Cardiac septum (tissue), 1 donor: Measurements from ENCODE around the gene SCGN. TPM values are rescaled to one million over a fixed set of nuclear protein-coding genes. Genes with fewer than 3 reads are reported as not detected.

Source experiments
- DNase-seq: peaks from one replicate; pipeline ENCODE4 v3.0.0-alpha.2; 2020; ENCODE audit warnings: low spot score
- intact Hi-C: fragments of 100-400 bp; cut with DNase I; formaldehyde crosslinking; loops from one replicate; pipeline ENCODE4 v1.14.0; 2022
- total RNA-seq: library from RNA; stranded (reverse); fragmentation: NEBNext Ultra II Directional; extraction: Animal tissue kit (Norgen Biotek cat#: 25700); gene quantifications from one replicate; pipeline ENCODE4 v1.2.1, GENCODE V29; 2021
- donor health status: DM: no; HTN: no; CAD: no.

SCGN gene
- total RNA-seq, 1 donor from 2014 or later: not detected

DNA sequence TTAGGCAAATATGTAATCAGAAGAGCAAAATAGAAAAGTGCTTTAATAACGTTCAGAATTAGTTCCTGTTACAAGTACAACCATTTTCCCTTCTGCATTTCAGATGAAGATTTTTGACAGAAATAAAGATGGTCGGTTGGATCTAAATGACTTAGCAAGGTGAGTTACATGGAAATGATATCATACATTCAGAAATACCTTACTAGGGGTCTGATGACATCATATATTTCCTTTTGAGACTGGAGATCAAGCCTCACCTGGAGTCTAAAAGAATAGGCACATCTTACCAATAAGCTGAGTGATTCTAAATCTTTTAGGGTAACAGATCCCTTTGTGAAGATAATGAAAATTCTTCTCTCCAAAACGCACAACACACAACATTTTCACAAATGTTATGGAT is 29.8 kb downstream of the SCGN start:
- no peak for DNase-seq
- intact Hi-C loops: no loop called here

GRCh38 chr6:25682324-25682723 is 30.3 kb downstream of the SCGN start:
- intact Hi-C loops: no loop called here
- DNase-seq: no peak

- intact Hi-C loops: no loop called here
- DNase-seq: no peak
These were observed 32.5 kb downstream of the SCGN start for GRCh38 chr6:25684565-25684964.

DNA sequence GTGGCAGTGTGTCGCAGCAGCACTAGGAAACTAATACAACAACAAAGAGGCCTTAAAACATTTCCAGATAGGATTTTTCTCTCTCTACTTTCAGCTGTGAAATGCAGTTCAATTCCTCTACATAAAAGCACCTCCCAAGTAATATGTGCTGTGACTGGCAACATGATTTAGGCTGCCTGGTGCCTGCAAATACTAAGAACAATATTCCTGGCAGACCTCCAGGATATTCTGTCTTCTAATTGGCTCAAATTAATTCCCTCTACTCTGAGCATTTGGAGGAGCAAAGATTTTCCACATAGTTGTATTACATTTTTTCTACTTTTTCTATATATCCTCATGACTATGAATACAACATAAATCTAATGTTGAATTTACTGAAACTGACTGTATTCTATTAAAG is 33.2 kb downstream of the SCGN start:
- intact Hi-C loops: no loop called here
- DNase-seq: no peak

DNA sequence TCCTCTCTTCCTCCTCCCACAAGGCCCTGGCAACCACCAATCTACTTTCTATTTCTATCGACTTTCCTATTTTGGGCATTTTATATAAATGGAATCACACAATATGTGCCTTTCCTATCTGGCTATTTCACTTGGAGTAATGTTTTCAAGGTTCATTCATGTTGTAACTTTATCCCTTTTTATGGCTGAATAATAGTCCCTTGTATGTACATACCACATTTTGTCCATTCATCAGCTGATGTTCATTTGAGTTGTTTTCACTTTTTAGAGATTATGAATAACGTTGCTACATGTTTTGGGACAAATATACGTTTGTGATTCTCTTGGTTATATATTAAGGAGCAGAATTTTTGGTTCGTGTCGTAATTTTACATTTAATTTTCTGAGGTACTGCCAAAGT is 33.9 kb downstream of the SCGN start:
- no peak for DNase-seq
- intact Hi-C loops: no loop called here

DNA sequence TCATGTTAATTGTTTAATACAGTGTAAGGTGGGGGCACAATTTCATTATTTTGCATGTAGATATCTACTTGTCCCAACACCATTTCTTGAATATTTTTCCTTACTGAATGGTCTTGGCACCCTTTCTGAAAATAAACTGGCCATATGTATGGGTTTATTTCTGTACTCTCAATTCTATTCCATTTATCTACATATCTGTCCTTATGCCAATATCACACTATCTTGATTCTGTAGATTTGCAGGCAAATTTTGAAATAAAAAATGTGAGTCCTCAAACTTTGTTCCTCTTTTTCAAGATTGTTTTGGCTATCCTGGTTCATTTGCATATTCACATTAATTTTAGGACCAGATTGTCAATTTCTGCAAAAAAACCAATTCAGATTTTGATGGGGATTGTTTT is 34.8 kb downstream of the SCGN start:
- no peak for DNase-seq
- intact Hi-C loops: no loop called here

- intact Hi-C loops: no loop called here
- DNase-seq: no peak
These were observed 38.0 kb downstream of the SCGN start for GRCh38 chr6:25689966-25690365.

GRCh38 chr6:25691894-25692293 is 39.9 kb downstream of the SCGN start:
- intact Hi-C loops: no loop called here
- no peak for DNase-seq

DNA sequence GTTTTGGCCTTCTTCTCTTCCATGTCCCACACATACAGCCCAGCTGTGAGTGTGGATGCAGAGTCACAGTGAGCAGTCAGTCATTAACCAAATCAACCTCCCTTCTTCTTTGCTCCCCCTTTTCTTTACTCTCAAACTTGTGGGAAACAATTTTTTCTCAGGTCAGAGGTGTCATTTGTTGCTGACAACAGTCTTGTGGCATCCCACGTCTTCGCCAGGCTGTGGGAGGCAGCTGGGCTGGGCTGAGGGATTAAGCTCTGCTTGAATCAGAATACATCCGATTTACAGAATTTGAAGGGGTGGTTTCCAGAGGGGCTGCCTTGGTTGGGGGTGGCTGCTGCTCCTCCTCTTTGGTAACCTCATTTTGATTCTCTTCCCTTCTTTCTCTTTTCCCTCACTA is 40.5 kb downstream of the SCGN start:
- intact Hi-C loops: no loop called here
- no peak for DNase-seq

DNA sequence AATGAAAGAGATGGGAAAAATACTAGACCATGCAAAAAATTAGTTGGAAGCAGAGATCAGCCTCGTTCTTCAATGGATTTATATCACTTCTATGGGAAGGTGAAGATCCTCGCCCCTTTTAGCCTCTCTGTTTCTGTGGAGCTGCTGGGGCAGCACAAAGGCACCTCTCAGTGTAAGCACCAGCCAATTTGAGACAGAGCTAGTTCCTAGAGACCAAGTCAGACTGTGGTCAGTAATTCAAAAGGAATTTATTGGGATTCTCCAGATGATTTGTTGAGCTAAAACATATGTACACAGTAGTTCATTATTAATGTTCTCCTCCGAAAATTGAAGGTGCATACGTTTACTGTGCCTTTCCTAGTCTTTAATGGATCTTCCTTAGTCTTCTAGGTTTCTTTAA is 42.4 kb downstream of the SCGN start:
- DNase-seq: no peak
- intact Hi-C loops: no loop called here

- DNase-seq: no peak
- intact Hi-C loops: no loop called here
These were observed 43.7 kb downstream of the SCGN start for GRCh38 chr6:25695671-25696070.

DNA sequence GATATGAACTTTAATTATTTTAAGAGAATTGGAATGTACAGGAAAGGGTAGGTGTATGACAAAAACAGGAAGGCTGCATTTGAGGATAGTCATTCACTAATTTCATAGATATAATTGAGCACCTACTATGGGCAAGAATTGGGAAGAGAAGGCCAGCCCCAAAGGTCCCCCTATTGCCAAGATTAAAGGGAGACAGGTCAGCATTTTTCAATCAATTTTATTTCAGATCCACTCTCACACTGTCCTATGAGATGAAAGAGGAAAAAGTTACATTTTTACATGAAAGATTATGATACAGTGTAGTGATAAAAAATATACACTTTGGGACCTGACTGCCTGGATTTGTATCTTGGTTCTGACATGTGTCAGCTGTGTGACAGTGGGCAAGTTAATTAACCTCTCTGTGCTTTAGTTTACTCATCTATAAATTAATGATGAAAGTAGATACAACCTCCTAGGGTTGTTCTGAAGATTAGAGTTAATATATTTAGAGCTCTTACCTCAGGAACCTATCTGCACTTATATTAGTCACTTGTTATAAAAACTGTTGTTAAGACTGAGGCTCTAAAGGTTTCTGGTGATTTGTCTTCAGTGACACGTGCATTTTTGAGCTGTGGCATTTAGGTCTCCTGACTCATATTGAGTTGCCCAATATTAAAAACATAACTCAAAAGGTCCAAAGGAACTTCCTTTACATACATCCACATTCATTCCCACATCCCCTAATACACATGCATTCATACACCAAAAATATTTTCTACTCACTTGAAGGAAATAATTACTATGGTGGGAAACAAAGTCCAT is 45.7 kb downstream of the SCGN start:
- intact Hi-C loops: no loop called here
- DNase-seq: no peak

DNA sequence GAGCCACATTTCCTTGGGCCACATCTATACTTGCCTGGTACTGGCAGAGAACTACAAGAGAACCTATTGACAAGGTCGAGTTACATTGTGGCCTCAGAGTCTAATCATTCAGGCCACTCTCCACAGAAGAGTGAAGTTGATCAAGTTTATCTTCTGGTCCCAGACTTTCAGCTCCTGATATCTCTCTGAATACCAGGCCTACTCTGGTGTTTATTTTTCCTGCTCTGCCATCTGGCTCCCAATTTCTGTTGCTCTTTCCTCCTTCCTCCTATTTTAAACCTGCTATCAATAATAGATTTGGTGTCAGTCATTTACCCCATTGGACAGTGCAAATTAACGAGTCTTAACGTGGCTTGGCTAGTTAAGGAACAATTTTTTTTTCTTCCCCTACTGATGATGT is 46.6 kb downstream of the SCGN start:
- intact Hi-C loops: no loop called here
- DNase-seq: no peak

- no peak for DNase-seq
- intact Hi-C loops: no loop called here
These were observed 47.6 kb downstream of the SCGN start for GRCh38 chr6:25699649-25700048.

DNA sequence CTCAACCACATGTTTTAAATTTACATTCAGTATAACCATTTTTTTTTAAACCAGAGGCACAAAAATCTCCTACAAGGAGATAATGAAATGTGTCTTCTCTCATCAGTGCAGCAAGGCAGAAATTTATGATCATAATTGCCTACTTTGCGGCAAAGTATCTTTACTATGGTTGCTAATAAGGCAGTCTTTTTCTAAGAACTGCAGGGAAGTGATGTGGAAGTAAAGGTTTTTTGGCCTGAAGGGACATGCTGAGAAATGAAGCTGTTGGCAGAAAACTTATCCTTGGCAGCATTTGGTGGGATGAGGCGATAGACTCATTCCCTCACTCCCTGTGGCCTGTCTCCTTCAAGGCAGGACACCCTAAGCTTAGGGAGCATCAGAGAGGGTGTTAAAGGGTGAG is 48.7 kb downstream of the SCGN start:
- no peak for DNase-seq
- intact Hi-C loops: no loop called here

- no peak for DNase-seq
- intact Hi-C loops: no loop called here
These were observed 49.8 kb downstream of the SCGN start for GRCh38 chr6:25701807-25702206.

DNA sequence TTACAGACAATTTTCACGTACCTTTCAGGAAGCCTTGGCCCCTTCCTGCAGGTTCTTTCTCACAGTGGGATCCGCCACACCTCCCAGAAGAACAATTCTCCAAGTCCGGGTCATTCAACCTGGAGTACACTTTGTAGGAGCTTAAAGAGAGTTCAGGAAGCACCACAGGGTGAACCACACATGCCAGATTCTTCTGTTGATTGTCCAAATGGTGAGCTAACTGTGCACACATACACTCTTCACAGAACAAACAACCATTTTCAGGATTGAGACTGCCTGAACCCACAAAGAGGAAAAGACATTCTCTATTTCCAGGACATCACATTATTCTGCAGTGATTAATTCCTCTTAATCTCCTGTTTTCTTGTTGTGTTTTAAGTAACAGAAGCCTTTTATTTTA is 51.0 kb downstream of the SCGN start:
- intact Hi-C loops: no loop called here
- DNase-seq: no peak

GRCh38 chr6:25704001-25704400 is 52.0 kb downstream of the SCGN start:
- DNase-seq: no peak
- intact Hi-C loops: no loop called here

GRCh38 chr6:25706314-25707014 is 54.4 kb downstream of the SCGN start:
- DNase-seq: no peak
- intact Hi-C loops: no loop called here

DNA sequence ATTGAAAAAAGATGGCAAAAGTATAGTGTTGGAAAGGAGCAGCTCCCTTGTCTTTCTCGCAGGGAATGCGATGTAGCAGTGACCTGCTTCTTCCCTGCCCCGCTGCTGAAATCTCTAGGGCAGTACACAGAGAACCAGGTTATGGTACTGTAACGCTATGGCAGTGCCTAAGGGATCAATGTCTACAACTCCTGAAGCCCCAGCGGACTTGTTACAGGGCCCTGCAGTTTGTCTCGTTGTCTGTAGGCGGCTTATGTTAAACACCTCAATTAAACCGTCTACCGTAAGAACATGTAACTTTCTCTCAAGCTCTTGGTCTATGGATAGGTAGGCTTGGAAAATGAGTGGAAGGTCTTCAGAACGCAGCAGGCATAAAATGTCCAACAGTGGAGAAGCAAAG is 57.7 kb downstream of the SCGN start:
- intact Hi-C loops: no loop called here

GRCh38 chr6:25710287-25710686 is 58.3 kb downstream of the SCGN start:
- no peak for DNase-seq
- intact Hi-C loops: no loop called here

More for the DNA sequence above, 57.7 kb downstream of the SCGN start:
- DNase-seq: no peak
